Glutamatergic neuron (in vitro differentiated cells): Measurements from ENCODE around the gene FGD3. TPM values are rescaled to one million over a fixed set of nuclear protein-coding genes. Genes with fewer than 3 reads are reported as not detected.

Experiments
- DNase-seq: peaks from one replicate; pipeline ENCODE4 v3.0.0; 2022
- H3K27ac Mint-ChIP-seq: one replicate; pipeline ENCODE4 v1.8.0; 2020; ENCODE audit warnings: mild to moderate bottlenecking, mixed read lengths, inconsistent platforms; ENCODE audit not compliant: unreplicated experiment
- H3K27me3 Mint-ChIP-seq: one replicate; pipeline ENCODE4 v1.8.0; 2020; ENCODE audit warnings: mild to moderate bottlenecking, moderate library complexity, mixed read lengths, inconsistent platforms; ENCODE audit not compliant: unreplicated experiment
- H3K36me3 Mint-ChIP-seq: one replicate; pipeline ENCODE4 v1.8.0; 2020; ENCODE audit warnings: mild to moderate bottlenecking, mixed read lengths, inconsistent platforms; ENCODE audit not compliant: unreplicated experiment
- H3K4me1 Mint-ChIP-seq: one replicate; pipeline ENCODE4 v1.8.0; 2020; ENCODE audit warnings: mild to moderate bottlenecking, low read depth, mixed read lengths, inconsistent platforms; ENCODE audit not compliant: unreplicated experiment
- H3K4me3 Mint-ChIP-seq: one replicate; pipeline ENCODE4 v1.8.0; 2020; ENCODE audit warnings: mild to moderate bottlenecking, mixed read lengths, inconsistent platforms; ENCODE audit not compliant: unreplicated experiment
- H3K9me3 Mint-ChIP-seq: one replicate; pipeline ENCODE4 v1.8.0; 2020; ENCODE audit warnings: mild to moderate bottlenecking, moderate library complexity, mixed read lengths, inconsistent platforms; ENCODE audit not compliant: unreplicated experiment
- CTCF ChIP-seq: fragments of 200-600 bp; sonication (generic); IDR thresholded peaks from one replicate; pipeline ENCODE4 v1.5.0; 2021; ENCODE audit not compliant: partially characterized antibody, unreplicated experiment
- total RNA-seq: library from RNA; stranded (reverse); fragmentation: NEBNext Ultra II Directional; extraction: Animal tissue kit (Norgen Biotek cat#: 25700); gene quantifications from one replicate; pipeline ENCODE4 v1.2.1, GENCODE V29; 2021; ENCODE audit not compliant: unreplicated experiment

The FGD3 gene
- total RNA-seq, 1 donor from 2014 or later: 1.2 TPM

GRCh38 chr9:93036887-93037475, 89.7 kb downstream of the FGD3 start:
- H3K4me1 Mint-ChIP-seq: peaks cover 7% of the 10 kb centered on the region
- TF ChIP-seq CTCF: peak; percentile 28
- H3K27me3 Mint-ChIP-seq: peaks cover 15% of the 10 kb centered on the region
- H3K27ac Mint-ChIP-seq: no peak overlapping the region
- no peaks in the 10 kb centered on the region for H3K9me3 Mint-ChIP-seq
- no peaks in the 10 kb centered on the region for H3K36me3 Mint-ChIP-seq
- H3K4me3 Mint-ChIP-seq: no peak overlapping the region
- DNase-seq: no peak

- H3K9me3 Mint-ChIP-seq: no peaks in the 10 kb centered on the region
- no peaks in the 10 kb centered on the region for H3K36me3 Mint-ChIP-seq
- no peak overlapping the region for H3K27ac Mint-ChIP-seq
- no peak for TF ChIP-seq CTCF
- H3K4me3 Mint-ChIP-seq: no peak overlapping the region
- no peak for DNase-seq
- peaks cover 13% of the 10 kb centered on the region for H3K27me3 Mint-ChIP-seq
- peaks cover 9% of the 10 kb centered on the region for H3K4me1 Mint-ChIP-seq
Observed at GRCh38 chr9:93037476-93037971, 90.2 kb downstream of the FGD3 start.

DNA sequence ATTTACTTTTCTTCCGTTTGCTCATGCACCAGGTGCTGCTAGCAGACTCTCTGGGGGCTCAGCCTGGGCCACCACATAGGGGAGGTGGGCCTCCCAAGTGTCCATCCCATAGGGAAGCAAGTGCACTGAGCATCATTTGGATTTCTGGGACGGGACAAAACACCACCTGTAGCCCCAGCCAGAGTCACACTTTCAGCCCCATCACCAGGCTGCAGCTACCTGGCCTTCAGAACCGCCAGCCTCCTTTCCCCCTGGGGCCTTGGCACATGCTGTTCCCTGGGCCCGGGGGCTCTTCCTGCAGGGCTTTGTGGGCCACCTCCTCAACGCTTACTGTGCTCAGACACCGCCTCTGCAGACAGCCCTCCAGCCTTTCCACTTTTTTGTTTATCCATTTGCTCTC, 91.6 kb downstream of the FGD3 start:
- TF ChIP-seq CTCF: no peak
- DNase-seq: no peak
- Mint-ChIP-seq H3K27ac (no peak overlapping the region), H3K4me1 (peaks cover 10% of the 10 kb centered on the region), H3K4me3 (no peak overlapping the region), H3K27me3 (peaks cover 11% of the 10 kb centered on the region), H3K36me3 (no peaks in the 10 kb centered on the region), H3K9me3 (no peaks in the 10 kb centered on the region)

GRCh38 chr9:93039456-93039855, 92.1 kb downstream of the FGD3 start:
- TF ChIP-seq CTCF: no peak
- Mint-ChIP-seq H3K27me3 (peaks cover 8% of the 10 kb centered on the region), H3K4me3 (no peak overlapping the region), H3K27ac (no peak overlapping the region), H3K4me1 (peaks cover 10% of the 10 kb centered on the region), H3K9me3 (no peaks in the 10 kb centered on the region), H3K36me3 (no peaks in the 10 kb centered on the region)
- no peak for DNase-seq

GRCh38 chr9:93039976-93040375, 92.7 kb downstream of the FGD3 start:
- TF ChIP-seq CTCF: no peak
- Mint-ChIP-seq H3K9me3 (no peaks in the 10 kb centered on the region), H3K4me1 (peaks cover 10% of the 10 kb centered on the region), H3K27me3 (peaks cover 8% of the 10 kb centered on the region), H3K27ac (no peak overlapping the region), H3K36me3 (no peaks in the 10 kb centered on the region), H3K4me3 (no peak overlapping the region)
- no peak for DNase-seq
